ENCODE data around the gene RIMBP2. TPM values are rescaled to one million over a fixed set of nuclear protein-coding genes. Genes with fewer than 3 reads are reported as not detected.

RIMBP2 gene
- total and polyA plus RNA-seq, 9 donors = 1.1 to 16.2 (median 3.5) TPM

DNA sequence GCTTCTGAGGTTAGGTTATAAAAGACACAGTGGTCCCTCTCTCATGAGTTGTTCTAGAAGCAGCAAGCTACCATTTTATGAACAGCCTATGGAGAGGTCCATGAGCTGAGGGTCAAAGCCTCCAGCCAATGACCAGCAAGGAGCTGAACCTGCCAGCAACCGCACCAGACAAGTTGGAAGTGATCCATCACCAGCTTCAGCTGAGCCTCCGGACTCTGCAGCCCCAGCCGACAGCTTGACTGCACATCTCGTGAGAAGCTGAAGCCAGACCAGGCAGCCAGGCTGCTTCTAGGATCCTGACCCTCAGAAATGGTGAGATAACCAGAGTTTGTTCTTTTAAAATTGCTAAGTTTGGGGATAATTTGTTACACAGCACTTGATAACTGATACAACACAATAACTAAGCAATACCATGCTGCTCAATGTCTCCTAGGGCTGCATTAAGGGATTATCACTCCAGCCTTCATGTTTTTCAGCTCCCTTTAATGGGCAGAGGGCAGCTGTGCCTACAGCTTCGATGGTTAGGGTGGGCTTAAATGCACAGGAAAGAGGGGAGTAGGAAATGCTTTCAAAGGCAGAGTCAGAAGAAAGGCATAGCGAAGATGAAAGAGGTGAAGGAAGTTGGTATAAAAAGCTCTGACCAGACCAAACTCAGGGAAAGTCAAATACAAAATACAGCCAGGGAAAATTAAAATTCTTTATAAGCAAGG is 149.5 kb downstream of the RIMBP2 start:
- TF ChIP-seq, protein P1, sequence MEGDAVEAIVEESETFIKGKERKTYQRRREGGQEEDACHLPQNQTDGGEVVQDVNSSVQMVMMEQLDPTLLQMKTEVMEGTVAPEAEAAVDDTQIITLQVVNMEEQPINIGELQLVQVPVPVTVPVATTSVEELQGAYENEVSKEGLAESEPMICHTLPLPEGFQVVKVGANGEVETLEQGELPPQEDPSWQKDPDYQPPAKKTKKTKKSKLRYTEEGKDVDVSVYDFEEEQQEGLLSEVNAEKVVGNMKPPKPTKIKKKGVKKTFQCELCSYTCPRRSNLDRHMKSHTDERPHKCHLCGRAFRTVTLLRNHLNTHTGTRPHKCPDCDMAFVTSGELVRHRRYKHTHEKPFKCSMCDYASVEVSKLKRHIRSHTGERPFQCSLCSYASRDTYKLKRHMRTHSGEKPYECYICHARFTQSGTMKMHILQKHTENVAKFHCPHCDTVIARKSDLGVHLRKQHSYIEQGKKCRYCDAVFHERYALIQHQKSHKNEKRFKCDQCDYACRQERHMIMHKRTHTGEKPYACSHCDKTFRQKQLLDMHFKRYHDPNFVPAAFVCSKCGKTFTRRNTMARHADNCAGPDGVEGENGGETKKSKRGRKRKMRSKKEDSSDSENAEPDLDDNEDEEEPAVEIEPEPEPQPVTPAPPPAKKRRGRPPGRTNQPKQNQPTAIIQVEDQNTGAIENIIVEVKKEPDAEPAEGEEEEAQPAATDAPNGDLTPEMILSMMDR (IDR thresholded peaks at IDR 0.05) = no peak
- TF ChIP-seq POLR2A (IDR thresholded peaks at IDR 0.05) (no peak), EP300 (IDR thresholded peaks at IDR 0.05) (no peak)
- no peak for DNase-seq
- no peaks in the 10 kb centered on the region for H3K9me3 ChIP-seq
- no peak overlapping the region for H3K4me3 ChIP-seq
- no peaks in the 10 kb centered on the region for H3K4me1 ChIP-seq (ENCODE audit: insufficient read depth)
- WGBS, 3 donors = 72 to 89% (median 75%) methylated on average over 6 of the region's 6 CpGs
- no peak overlapping the region for H3K27ac ChIP-seq
- intact Hi-C loops (cut with DNase I) = no loop called here
- H3K27me3 ChIP-seq = no peaks in the 10 kb centered on the region
- no peaks in the 10 kb centered on the region for H3K36me3 ChIP-seq

DNA sequence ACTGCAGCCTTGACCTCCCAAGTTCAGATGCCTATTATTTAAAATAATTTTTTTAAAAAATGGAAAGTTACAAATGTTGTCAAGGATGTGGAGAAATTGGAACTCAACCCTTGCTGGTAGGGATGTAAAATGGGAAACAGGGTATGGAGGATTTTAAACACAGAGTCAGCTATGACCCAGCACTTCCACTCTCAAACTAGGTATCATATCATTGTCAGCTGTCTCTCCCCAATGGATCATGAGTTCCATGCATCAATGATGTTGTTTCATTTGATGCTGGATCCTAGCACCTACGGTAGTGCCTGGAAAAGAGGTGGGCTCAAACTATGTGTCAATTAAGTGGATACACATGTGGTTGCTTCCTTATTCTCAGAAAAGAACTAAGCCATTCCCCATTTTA is 150.9 kb downstream of the RIMBP2 start:
- no peak overlapping the region for H3K4me3 ChIP-seq
- H3K4me1 ChIP-seq (ENCODE audit: insufficient read depth) = no peaks in the 10 kb centered on the region
- intact Hi-C loops (cut with DNase I) = no loop called here
- H3K9me3 ChIP-seq = no peaks in the 10 kb centered on the region
- H3K27ac ChIP-seq = no peak overlapping the region
- WGBS, 3 donors = 95 to 97% (median 97%) methylated on average over 1 of the region's 1 CpG
- no peaks in the 10 kb centered on the region for H3K36me3 ChIP-seq
- TF ChIP-seq POLR2A (IDR thresholded peaks at IDR 0.05) = no peak
- no peak for TF ChIP-seq EP300 (IDR thresholded peaks at IDR 0.05)
- TF ChIP-seq, protein P1 (IDR thresholded peaks at IDR 0.05) = no peak
- H3K27me3 ChIP-seq = no peaks in the 10 kb centered on the region
- DNase-seq = no peak

DNA sequence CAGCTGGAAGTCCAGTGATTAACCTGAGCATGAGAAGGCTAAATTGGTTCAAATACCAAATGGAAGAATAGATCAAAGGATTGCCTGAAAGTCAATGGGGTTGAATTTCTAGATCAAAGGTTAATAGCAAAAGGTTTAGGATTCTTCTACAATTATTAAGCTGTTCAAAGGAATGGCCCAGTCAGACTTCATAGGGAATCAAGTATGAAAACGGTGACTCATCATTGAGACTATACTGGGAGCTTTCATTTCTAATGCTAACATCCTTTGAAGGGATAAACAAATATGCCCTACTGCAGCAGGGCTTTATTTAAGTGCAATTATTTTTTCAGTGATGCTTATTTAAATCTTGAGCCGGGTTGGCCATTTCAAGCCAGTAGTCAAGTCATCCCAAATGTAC is 152.8 kb downstream of the RIMBP2 start:
- Histone ChIP-seq H3K27ac (no peak overlapping the region), H3K36me3 (no peaks in the 10 kb centered on the region), H3K9me3 (no peaks in the 10 kb centered on the region), H3K4me3 (no peak overlapping the region), H3K27me3 (no peaks in the 10 kb centered on the region), H3K4me1 (ENCODE audit: insufficient read depth) (no peaks in the 10 kb centered on the region)
- no peak for DNase-seq
- intact Hi-C loops (cut with DNase I) = no loop called here
- TF ChIP-seq POLR2A (IDR thresholded peaks at IDR 0.05) (no peak), EP300 (IDR thresholded peaks at IDR 0.05) (no peak)
- TF ChIP-seq, protein P1 (IDR thresholded peaks at IDR 0.05) = no peak
- WGBS, 3 donors = 82 to 88% (median 87%) methylated on average over 2 of the region's 2 CpGs

DNA sequence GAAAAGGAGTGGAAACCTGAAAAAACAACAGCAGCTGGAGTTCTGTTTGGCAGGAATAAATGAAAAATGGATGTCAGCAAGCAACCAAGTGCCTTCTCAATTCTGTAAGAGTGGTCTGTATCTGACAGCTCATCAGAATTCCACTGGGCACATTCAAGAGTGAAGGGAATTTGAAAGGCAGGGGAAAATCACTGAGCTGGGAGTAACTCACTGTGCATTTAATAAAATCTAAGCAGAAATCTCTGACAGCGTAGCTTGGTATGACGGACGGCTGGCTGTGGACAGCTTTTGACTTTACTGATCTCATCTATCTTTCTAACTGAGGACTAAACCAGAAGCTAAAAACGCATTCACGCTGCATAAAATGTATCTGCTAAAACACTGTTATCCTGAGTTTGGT is 153.4 kb downstream of the RIMBP2 start:
- H3K4me3 ChIP-seq = no peak overlapping the region
- H3K9me3 ChIP-seq = no peaks in the 10 kb centered on the region
- TF ChIP-seq POLR2A (IDR thresholded peaks at IDR 0.05) (no peak), EP300 (IDR thresholded peaks at IDR 0.05) (no peak)
- TF ChIP-seq, protein P1 (IDR thresholded peaks at IDR 0.05) = no peak
- no peaks in the 10 kb centered on the region for H3K4me1 ChIP-seq (ENCODE audit: insufficient read depth)
- no peaks in the 10 kb centered on the region for H3K36me3 ChIP-seq
- whole genome bisulfite sequencing, 3 donors = 66 to 84% (median 67%) methylated on average over 5 of the region's 5 CpGs
- no peaks in the 10 kb centered on the region for H3K27me3 ChIP-seq
- DNase-seq = no peak
- H3K27ac ChIP-seq = no peak overlapping the region
- intact Hi-C loops (cut with DNase I) = no loop called here
